Mononuclear cell (primary cell): ENCODE measurements around the gene RIMS1. TPM values are rescaled to one million over a fixed set of nuclear protein-coding genes. Genes with fewer than 3 reads are reported as not detected.

Experiments used
- H3K27me3 ChIP-seq: 2 replicates; pipeline ENCODE4 v1.6.0; 2011; ENCODE audit warnings: low read length, control low read depth; ENCODE audit not compliant: insufficient read depth
- H3K4me1 ChIP-seq: 2 replicates; pipeline ENCODE4 v1.5.1; 2011; ENCODE audit warnings: mild to moderate bottlenecking, low read length, control low read depth; ENCODE audit not compliant: insufficient read depth
- H3K4me3 ChIP-seq: 2 replicates; pipeline ENCODE4 v1.5.1; 2011; ENCODE audit warnings: mild to moderate bottlenecking, low read length, moderate library complexity
- H3K9me3 ChIP-seq: 2 replicates; pipeline ENCODE4 v1.5.1; 2011; ENCODE audit warnings: low read depth, mild to moderate bottlenecking, control low read depth, low read length
- total RNA-seq: library from RNA; depleted of rRNA; stranded (reverse); fragments of >200 nt; gene quantifications from one replicate; pipeline ENCODE4 v1.2.3, GENCODE V29; 2012

Gene RIMS1
- total RNA-seq, 1 donor, result under 0.01 TPM

- no peaks in the 10 kb centered on the region for H3K27me3 ChIP-seq
- no peak overlapping the region for H3K4me3 ChIP-seq
- no peaks in the 10 kb centered on the region for H3K9me3 ChIP-seq
- no peaks in the 10 kb centered on the region for H3K4me1 ChIP-seq
Measured at GRCh38 chr6:72406517-72406916, 520.2 kb downstream of the RIMS1 start.

DNA sequence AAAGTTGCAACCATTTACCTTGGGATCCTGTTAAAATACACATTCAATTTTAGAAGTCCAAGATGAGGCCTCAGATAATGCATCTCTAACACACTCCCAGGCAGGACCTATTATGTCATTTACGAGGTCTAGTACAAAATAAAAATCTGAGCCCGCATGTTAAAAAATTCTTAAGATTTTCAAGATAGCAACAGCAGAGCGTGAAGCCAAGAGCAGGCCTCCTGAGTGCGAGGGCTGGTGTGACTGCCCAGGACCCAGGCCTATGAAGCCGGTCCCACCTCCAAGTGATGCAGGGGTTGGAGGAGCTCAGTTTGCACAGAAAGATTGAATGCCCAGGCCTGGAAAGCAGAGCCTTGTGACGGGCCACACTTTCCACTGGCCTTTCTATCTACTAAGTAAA lies 524.4 kb downstream of the RIMS1 start:
- Histone ChIP-seq H3K9me3 (no peaks in the 10 kb centered on the region), H3K4me1 (no peaks in the 10 kb centered on the region)

GRCh38 chr6:72411872-72412708 lies 525.7 kb downstream of the RIMS1 start:
- H3K4me3 ChIP-seq, result no peak overlapping the region
- no peaks in the 10 kb centered on the region for H3K9me3 ChIP-seq
- H3K27me3 ChIP-seq, result peaks cover 3% of the 10 kb centered on the region
- no peaks in the 10 kb centered on the region for H3K4me1 ChIP-seq

More for the DNA sequence above, 524.4 kb downstream of the RIMS1 start:
- Histone ChIP-seq H3K27me3 (no peaks in the 10 kb centered on the region), H3K4me3 (no peak overlapping the region)

- Histone ChIP-seq H3K9me3 (no peaks in the 10 kb centered on the region), H3K4me1 (no peaks in the 10 kb centered on the region), H3K27me3 (peaks cover 4% of the 10 kb centered on the region), H3K4me3 (no peak overlapping the region)
Measured at GRCh38 chr6:72412709-72413044, 526.3 kb downstream of the RIMS1 start.

DNA sequence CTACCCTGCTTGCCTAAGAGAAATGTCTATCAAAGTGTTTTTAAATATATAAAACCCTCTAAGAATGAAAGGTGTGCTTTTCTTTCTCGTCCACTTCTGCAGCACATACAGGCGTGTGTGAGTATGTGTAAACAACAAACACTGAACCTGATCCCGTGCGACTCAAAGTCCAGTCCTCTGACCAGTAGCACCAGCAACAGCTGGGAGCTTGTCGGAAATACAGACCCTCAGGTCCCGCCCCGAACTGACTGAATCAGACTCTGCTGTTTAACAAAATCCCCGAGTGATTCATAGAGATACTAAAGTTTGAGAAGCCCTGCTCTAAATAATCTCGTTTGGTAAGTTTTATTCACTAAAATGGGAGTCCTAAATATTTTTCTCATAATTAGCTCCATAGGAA lies 527.5 kb downstream of the RIMS1 start:
- peaks cover 5% of the 10 kb centered on the region for H3K27me3 ChIP-seq
- H3K4me1 ChIP-seq, result no peaks in the 10 kb centered on the region
- no peaks in the 10 kb centered on the region for H3K9me3 ChIP-seq
- no peak overlapping the region for H3K4me3 ChIP-seq

DNA sequence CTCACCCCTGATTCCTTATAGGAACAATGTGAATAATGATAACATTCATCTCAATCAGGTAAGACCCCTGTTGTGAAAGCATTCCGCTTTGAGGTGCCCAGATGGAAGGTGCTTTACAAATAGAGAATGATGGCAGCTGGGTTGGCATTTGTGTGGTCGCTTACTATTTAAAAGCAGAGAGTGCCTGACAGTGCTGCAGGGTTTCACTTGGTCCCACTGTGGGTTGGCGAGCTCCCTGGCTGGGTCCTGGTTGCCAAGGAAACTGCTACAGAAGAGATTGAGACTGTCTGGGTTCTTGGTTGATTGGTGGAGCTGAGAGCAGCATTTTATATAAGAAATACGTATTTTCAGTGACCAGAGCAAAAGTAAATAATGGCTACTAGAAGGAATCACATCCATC lies 528.3 kb downstream of the RIMS1 start:
- H3K4me3 ChIP-seq, result no peak overlapping the region
- no peaks in the 10 kb centered on the region for H3K9me3 ChIP-seq
- H3K4me1 ChIP-seq, result no peaks in the 10 kb centered on the region
- peaks cover 5% of the 10 kb centered on the region for H3K27me3 ChIP-seq

- Histone ChIP-seq H3K4me1 (no peaks in the 10 kb centered on the region), H3K4me3 (no peak overlapping the region), H3K9me3 (no peaks in the 10 kb centered on the region)
Measured at GRCh38 chr6:72416744-72417465, 530.6 kb downstream of the RIMS1 start.

DNA sequence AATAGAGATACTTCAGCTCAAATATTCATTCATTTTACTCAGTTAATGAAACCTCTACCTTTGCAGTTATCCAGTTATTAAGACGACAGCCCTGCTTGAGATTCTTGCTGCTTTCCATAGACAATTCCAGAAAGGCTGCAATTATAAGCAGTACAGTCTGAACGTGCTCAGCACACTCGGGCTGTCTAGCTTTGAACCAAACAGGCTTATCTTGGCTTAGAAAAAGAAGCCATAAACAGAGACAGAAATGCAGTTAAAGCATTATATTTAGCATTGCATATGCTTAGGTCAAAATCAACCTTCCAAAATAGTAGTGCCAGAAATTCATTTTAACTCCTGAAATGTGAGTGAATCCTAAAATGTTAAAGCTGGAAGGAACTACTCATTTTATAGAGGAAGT lies 531.4 kb downstream of the RIMS1 start:
- peaks cover 5% of the 10 kb centered on the region for H3K27me3 ChIP-seq
- H3K4me3 ChIP-seq, result no peak overlapping the region
- H3K9me3 ChIP-seq, result no peaks in the 10 kb centered on the region
- H3K4me1 ChIP-seq, result no peaks in the 10 kb centered on the region

More at GRCh38 chr6:72416744-72417465, 530.6 kb downstream of the RIMS1 start:
- H3K27me3 ChIP-seq, result peaks cover 5% of the 10 kb centered on the region

- Histone ChIP-seq H3K4me1 (no peaks in the 10 kb centered on the region), H3K27me3 (peaks cover 5% of the 10 kb centered on the region), H3K9me3 (no peaks in the 10 kb centered on the region), H3K4me3 (no peak overlapping the region)
Measured at GRCh38 chr6:72418495-72418894, 532.1 kb downstream of the RIMS1 start.

GRCh38 chr6:72419966-72420365 lies 533.6 kb downstream of the RIMS1 start:
- Histone ChIP-seq H3K27me3 (peaks cover 5% of the 10 kb centered on the region), H3K4me1 (no peaks in the 10 kb centered on the region), H3K4me3 (no peak overlapping the region), H3K9me3 (no peaks in the 10 kb centered on the region)

DNA sequence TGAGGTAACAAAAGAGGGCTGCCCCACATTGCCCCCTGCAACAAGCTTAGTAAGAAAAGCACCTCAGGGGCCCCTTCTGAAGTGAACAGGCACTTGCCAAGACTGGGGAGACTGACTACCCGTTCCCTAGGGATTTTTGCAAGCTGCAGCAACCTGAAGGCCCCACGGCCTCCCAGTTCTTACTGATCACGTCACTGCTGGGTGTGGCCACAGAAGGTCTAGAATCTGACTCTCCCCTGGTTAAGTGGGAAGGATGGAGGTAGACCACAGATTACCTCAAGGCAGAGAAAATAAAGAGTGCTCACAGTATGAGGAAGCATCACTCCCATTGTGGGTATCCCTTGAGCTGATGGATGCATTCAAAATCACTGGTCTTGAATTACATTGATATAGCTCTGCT lies 534.1 kb downstream of the RIMS1 start:
- Histone ChIP-seq H3K27me3 (peaks cover 5% of the 10 kb centered on the region), H3K4me1 (no peaks in the 10 kb centered on the region), H3K4me3 (no peak overlapping the region), H3K9me3 (no peaks in the 10 kb centered on the region)

- peaks cover 3% of the 10 kb centered on the region for H3K27me3 ChIP-seq
- no peaks in the 10 kb centered on the region for H3K9me3 ChIP-seq
- no peaks in the 10 kb centered on the region for H3K4me1 ChIP-seq
- H3K4me3 ChIP-seq, result no peak overlapping the region
Measured at GRCh38 chr6:72421387-72421786, 535.0 kb downstream of the RIMS1 start.

- Histone ChIP-seq H3K4me3 (no peak overlapping the region), H3K27me3 (peaks cover 2% of the 10 kb centered on the region), H3K4me1 (no peaks in the 10 kb centered on the region), H3K9me3 (no peaks in the 10 kb centered on the region)
Measured at GRCh38 chr6:72422171-72422570, 535.8 kb downstream of the RIMS1 start.

- no peaks in the 10 kb centered on the region for H3K27me3 ChIP-seq
- H3K9me3 ChIP-seq, result no peaks in the 10 kb centered on the region
- H3K4me1 ChIP-seq, result no peaks in the 10 kb centered on the region
- H3K4me3 ChIP-seq, result no peak overlapping the region
Measured at GRCh38 chr6:72424476-72424875, 538.1 kb downstream of the RIMS1 start.

DNA sequence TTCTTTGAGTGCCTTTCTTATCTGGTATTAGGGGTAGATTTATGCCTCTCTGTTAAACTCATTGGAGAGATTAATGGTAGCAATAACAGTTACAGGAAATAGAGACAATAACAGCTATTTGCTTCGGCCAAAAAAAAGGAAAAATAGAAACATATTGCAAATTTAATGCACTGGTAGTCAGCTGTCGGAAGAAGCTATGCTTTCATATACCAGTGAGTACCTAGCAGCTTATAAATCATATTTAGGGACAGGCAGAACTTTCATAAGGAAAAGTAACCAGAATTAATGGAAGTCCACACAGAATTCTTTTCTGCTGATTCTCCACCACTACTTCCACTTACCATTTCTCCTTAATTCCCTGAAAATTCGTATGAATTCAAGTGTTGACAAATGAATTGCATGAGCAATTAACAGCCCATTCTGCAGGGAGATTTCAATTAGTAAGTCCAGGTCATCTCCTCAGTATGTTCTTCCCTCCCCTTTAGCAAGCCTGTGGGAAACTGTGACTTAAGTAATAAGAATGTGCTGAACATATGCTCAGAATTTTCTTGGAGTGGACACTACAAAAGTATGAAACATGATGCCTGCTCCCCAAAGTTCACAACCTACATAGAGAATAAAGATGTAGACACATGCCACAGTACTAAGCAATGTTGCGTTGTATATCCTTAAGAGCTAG lies 538.8 kb downstream of the RIMS1 start:
- Histone ChIP-seq H3K4me1 (no peaks in the 10 kb centered on the region), H3K27me3 (peaks cover under 1% of the 10 kb centered on the region), H3K4me3 (no peak overlapping the region), H3K9me3 (no peaks in the 10 kb centered on the region)
